SU-DHL-6 (cell line): ENCODE data around the gene THAP10.
"Not testable (repeated sequence)": the region's sequence is repeated elsewhere in the genome, so short reads cannot be mapped to it uniquely, and the experiment has no call there.

ENCODE experiments used
- H2AFZ ChIP-seq: fragments of 200-600 bp; sonication (generic); 2 replicates; pipeline ENCODE4 v1.6.1; 2014; ENCODE audit warnings: low read depth, mild to moderate bottlenecking, moderate library complexity, mixed read lengths, antibody characterized with exemption, low read length; ENCODE audit not compliant: severe bottlenecking
- H3F3A ChIP-seq: fragments of 200-600 bp; shearing (Covaris generic); 2 replicates; pipeline ENCODE4 v1.6.0; 2016; ENCODE audit warnings: antibody characterized with exemption, mild to moderate bottlenecking; ENCODE audit not compliant: insufficient read depth
- H3K27ac ChIP-seq: fragments of 200-600 bp; sonication (generic); 2 replicates; pipeline ENCODE4 v1.5.1; 2016; ENCODE audit warnings: low read depth, mild to moderate bottlenecking, low read length, moderate library complexity, mixed read lengths
- H3K27me3 ChIP-seq: fragments of 200-600 bp; sonication (generic), shearing (Covaris generic); 2 replicates; pipeline ENCODE4 v1.6.0; 2014; ENCODE audit warnings: mild to moderate bottlenecking, low read length
- H3K36me3 ChIP-seq: fragments of 200-600 bp; sonication (generic); 2 replicates; pipeline ENCODE4 v1.6.1; 2014; ENCODE audit warnings: mild to moderate bottlenecking, low read length, mixed read lengths
- H3K4me2 ChIP-seq: fragments of 300-600, 200-600 bp; shearing (Covaris generic), sonication (generic); 2 replicates; pipeline ENCODE4 v1.6.0; 2014; ENCODE audit warnings: low read length, low read depth, mild to moderate bottlenecking; ENCODE audit not compliant: poor library complexity, severe bottlenecking
- H3K4me3 ChIP-seq: fragments of 200-600 bp; sonication (generic); 2 replicates; pipeline ENCODE4 v1.5.1; 2014; ENCODE audit warnings: antibody characterized with exemption, low read length, mild to moderate bottlenecking, mixed read lengths; ENCODE audit not compliant: insufficient read depth, poor library complexity, severe bottlenecking
- H3K79me2 ChIP-seq: fragments of 200-600 bp; sonication (generic); 2 replicates; pipeline ENCODE4 v1.6.1; 2014; ENCODE audit warnings: mild to moderate bottlenecking, low read length, moderate library complexity; ENCODE audit not compliant: insufficient read depth
- H3K9ac ChIP-seq: fragments of 200-600 bp; sonication (generic); 2 replicates; pipeline ENCODE4 v1.7.0; 2014; ENCODE audit warnings: mild to moderate bottlenecking, low read length
- H3K9me2 ChIP-seq: fragments of 200-600 bp; sonication (generic); replicated peaks from 2 replicates; pipeline ENCODE4 v1.6.1; 2014; ENCODE audit warnings: low read length; ENCODE audit not compliant: insufficient read depth
- H3K9me3 ChIP-seq: fragments of 200-600 bp; sonication (generic); 2 replicates; pipeline ENCODE4 v1.6.1; 2014; ENCODE audit warnings: low read length, mixed read lengths; ENCODE audit not compliant: insufficient read depth
- H4K20me1 ChIP-seq: fragments of 200-600 bp; sonication (generic); 2 replicates; pipeline ENCODE4 v1.6.1; 2014; ENCODE audit warnings: low read depth, mild to moderate bottlenecking, antibody characterized with exemption, low read length, moderate library complexity, mixed read lengths
- CTCF ChIP-seq: fragments of 200-600 bp; sonication (generic); IDR thresholded peaks from one replicate; pipeline ENCODE4 v1.5.1; 2017; ENCODE audit warnings: antibody characterized with exemption, mild to moderate bottlenecking, low read length, moderate library complexity; ENCODE audit not compliant: insufficient read depth, poor library complexity, severe bottlenecking
- EZH2phosphoT487 ChIP-seq: fragments of 200-600 bp; sonication (generic), shearing (Covaris generic); conservative IDR thresholded peaks from 2 replicates; pipeline ENCODE4 v1.6.1; 2018; ENCODE audit warnings: mild to moderate bottlenecking, antibody characterized with exemption, low read length, moderate library complexity, mixed read lengths

The THAP10 gene

GRCh38 chr15:70933411-70933810, 41.2 kb upstream of the THAP10 start:
- TF ChIP-seq EZH2phosphoT487 (no peak), CTCF (no peak)
- no peaks in the 10 kb centered on the region for H3K27me3 ChIP-seq
- H3K27ac ChIP-seq = no peak overlapping the region
- no peaks in the 10 kb centered on the region for H4K20me1 ChIP-seq
- no peaks in the 10 kb centered on the region for H3K9me3 ChIP-seq
- no peaks in the 10 kb centered on the region for H3F3A ChIP-seq
- no peak overlapping the region for H3K4me2 ChIP-seq
- H3K9ac ChIP-seq = no peak overlapping the region
- no peaks in the 10 kb centered on the region for H3K9me2 ChIP-seq
- H3K36me3 ChIP-seq = no peaks in the 10 kb centered on the region
- H3K4me3 ChIP-seq = no peak overlapping the region
- H2AFZ ChIP-seq = no peak overlapping the region
- no peaks in the 10 kb centered on the region for H3K79me2 ChIP-seq

GRCh38 chr15:70932397-70932796, 40.2 kb upstream of the THAP10 start:
- no peak overlapping the region for H3K4me2 ChIP-seq
- no peak overlapping the region for H3K9ac ChIP-seq
- no peak for TF ChIP-seq CTCF
- TF ChIP-seq EZH2phosphoT487 = no peak
- H3K9me3 ChIP-seq = no peaks in the 10 kb centered on the region
- H3K27me3 ChIP-seq = no peaks in the 10 kb centered on the region
- no peak overlapping the region for H2AFZ ChIP-seq
- no peaks in the 10 kb centered on the region for H3K36me3 ChIP-seq
- H3K9me2 ChIP-seq = no peaks in the 10 kb centered on the region
- H3K79me2 ChIP-seq = no peaks in the 10 kb centered on the region
- H3F3A ChIP-seq = no peaks in the 10 kb centered on the region
- H3K27ac ChIP-seq = no peak overlapping the region
- no peak overlapping the region for H3K4me3 ChIP-seq
- no peaks in the 10 kb centered on the region for H4K20me1 ChIP-seq

- no peak overlapping the region for H3K9ac ChIP-seq
Observed at GRCh38 chr15:70931821-70932220, 39.6 kb upstream of the THAP10 start.

GRCh38 chr15:70926914-70927313, 34.7 kb upstream of the THAP10 start:
- H3K27ac ChIP-seq, H4K20me1 ChIP-seq, H3K27me3 ChIP-seq, H3F3A ChIP-seq, H3K4me2 ChIP-seq, H3K36me3 ChIP-seq, H3K4me3 ChIP-seq, H3K9ac ChIP-seq, H3K9me2 ChIP-seq, H2AFZ ChIP-seq, H3K9me3 ChIP-seq, H3K79me2 ChIP-seq: not testable (repeated sequence)

More at GRCh38 chr15:70931821-70932220, 39.6 kb upstream of the THAP10 start:
- TF ChIP-seq CTCF (no peak), EZH2phosphoT487 (no peak)
- Histone ChIP-seq H3K36me3 (no peaks in the 10 kb centered on the region), H3K9me2 (no peaks in the 10 kb centered on the region), H3F3A (no peaks in the 10 kb centered on the region), H3K27ac (no peak overlapping the region), H3K4me3 (no peak overlapping the region), H2AFZ (no peak overlapping the region), H3K4me2 (no peak overlapping the region), H3K79me2 (no peaks in the 10 kb centered on the region), H3K9me3 (no peaks in the 10 kb centered on the region), H3K27me3 (no peaks in the 10 kb centered on the region), H4K20me1 (no peaks in the 10 kb centered on the region)
